NCI-H146 treated with DMSO at 0.1 percent for 48 hours (cell line): Measurements from ENCODE around the gene HK2.
A peak's percentile ranks its signal among the peaks of the same experiment; 100 is the strongest.
"Not testable (repeated sequence)": the region's sequence is repeated elsewhere in the genome, so short reads cannot be mapped to it uniquely, and the experiment has no call there.

Source experiments
- DNase-seq: peaks from one replicate; lab custom pipeline; 2025; ENCODE audit not compliant: unreplicated experiment; lab: John Stamatoyannopoulos, UW

The HK2 gene

GRCh38 chr2:74876081-74876886 is 42.4 kb downstream of the HK2 start:
- peak; percentile 24 for DNase-seq

- DNase-seq, result no peak
These were observed 43.4 kb downstream of the HK2 start for GRCh38 chr2:74877376-74877775.

GRCh38 chr2:74877781-74878433 is 44.0 kb downstream of the HK2 start:
- no peak for DNase-seq

GRCh38 chr2:74878551-74878950 is 44.6 kb downstream of the HK2 start:
- DNase-seq, result no peak

GRCh38 chr2:74880054-74880728 is 46.3 kb downstream of the HK2 start:
- DNase-seq, result no peak

- DNase-seq, result no peak
These were observed 47.2 kb downstream of the HK2 start for GRCh38 chr2:74881176-74881575.

GRCh38 chr2:74881626-74882298 is 47.8 kb downstream of the HK2 start:
- no peak for DNase-seq

GRCh38 chr2:74882299-74882687 is 48.4 kb downstream of the HK2 start:
- no peak for DNase-seq

GRCh38 chr2:74883011-74883410 is 49.1 kb downstream of the HK2 start:
- no peak for DNase-seq

GRCh38 chr2:74884118-74884762 is 50.3 kb downstream of the HK2 start:
- DNase-seq, result no peak

GRCh38 chr2:74884866-74885265 is 50.9 kb downstream of the HK2 start:
- no peak for DNase-seq

GRCh38 chr2:74886251-74886650 is 52.3 kb downstream of the HK2 start:
- no peak for DNase-seq

GRCh38 chr2:74886811-74887210 is 52.9 kb downstream of the HK2 start:
- no peak for DNase-seq

GRCh38 chr2:74887445-74887951 is 53.6 kb downstream of the HK2 start:
- no peak for DNase-seq

GRCh38 chr2:74887960-74888700 is 54.2 kb downstream of the HK2 start:
- DNase-seq, result no peak

- no peak for DNase-seq
These were observed 55.2 kb downstream of the HK2 start for GRCh38 chr2:74889159-74889558.

- DNase-seq, result no peak
These were observed 56.8 kb downstream of the HK2 start for GRCh38 chr2:74890711-74891110.

- no peak for DNase-seq
These were observed 57.3 kb downstream of the HK2 start for GRCh38 chr2:74891136-74891764.

- DNase-seq, result not testable (repeated sequence)
These were observed 57.9 kb downstream of the HK2 start for GRCh38 chr2:74891816-74892215.

GRCh38 chr2:74892609-74893008 is 58.7 kb downstream of the HK2 start:
- DNase-seq, result no peak
